HG02840 (cell line): ENCODE measurements around the gene SEC14L5.

ENCODE experiments used
- ATAC-seq: cut with Tn5 transposase; IDR thresholded peaks from one replicate; pipeline ENCODE4 v1.9.1; 2021; ENCODE audit warnings: mild to moderate bottlenecking, moderate library complexity, moderate number of reproducible peaks; ENCODE audit not compliant: unreplicated experiment, low FRiP score

SEC14L5 gene

DNA sequence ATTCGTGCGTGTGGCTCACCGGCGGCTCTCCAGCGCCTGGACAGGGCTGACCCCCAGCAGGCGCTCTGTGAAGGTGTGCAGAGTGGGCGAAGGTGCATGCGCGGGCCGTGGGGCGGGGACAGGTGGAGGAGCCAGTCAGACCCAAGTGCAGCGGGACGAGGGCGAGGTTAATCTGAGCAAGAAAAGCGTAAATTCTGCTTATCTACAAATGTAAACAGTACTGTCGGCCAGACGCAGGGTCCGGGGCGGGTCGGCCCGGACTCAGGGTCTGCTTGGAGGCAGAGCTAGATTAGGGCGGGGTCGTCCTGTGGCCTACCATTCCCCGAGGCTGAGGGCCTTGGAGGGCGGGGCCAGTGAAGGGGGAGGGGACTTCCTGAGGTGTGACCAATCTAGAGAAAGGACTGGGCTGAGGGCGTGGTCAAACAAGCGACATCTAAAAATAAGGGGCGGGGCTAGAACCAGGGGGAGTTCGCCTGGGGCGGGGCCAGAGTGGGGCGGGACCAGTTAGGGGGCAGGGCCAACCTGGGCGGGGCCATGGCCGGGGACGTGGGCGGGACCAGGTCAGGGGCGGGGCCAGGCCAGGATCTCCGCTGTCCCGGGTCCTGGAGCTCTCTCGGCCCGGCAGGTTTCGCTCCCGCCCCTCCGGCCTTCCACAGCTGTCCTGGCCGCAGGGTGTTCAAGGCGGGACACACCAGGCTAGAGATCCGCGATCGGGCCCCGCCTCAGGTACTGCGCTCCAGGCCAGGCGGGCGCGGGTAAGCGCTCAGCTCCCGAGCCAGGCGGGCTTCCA lies at the start of gene SEC14L5:
Gene SEC14L5, plus strand, starts transcription at position 611 of the 790 bp plus-strand sequence. CDS start 994 bp downstream, outside the sequence.
- ATAC-seq: peak; percentile 43

DNA sequence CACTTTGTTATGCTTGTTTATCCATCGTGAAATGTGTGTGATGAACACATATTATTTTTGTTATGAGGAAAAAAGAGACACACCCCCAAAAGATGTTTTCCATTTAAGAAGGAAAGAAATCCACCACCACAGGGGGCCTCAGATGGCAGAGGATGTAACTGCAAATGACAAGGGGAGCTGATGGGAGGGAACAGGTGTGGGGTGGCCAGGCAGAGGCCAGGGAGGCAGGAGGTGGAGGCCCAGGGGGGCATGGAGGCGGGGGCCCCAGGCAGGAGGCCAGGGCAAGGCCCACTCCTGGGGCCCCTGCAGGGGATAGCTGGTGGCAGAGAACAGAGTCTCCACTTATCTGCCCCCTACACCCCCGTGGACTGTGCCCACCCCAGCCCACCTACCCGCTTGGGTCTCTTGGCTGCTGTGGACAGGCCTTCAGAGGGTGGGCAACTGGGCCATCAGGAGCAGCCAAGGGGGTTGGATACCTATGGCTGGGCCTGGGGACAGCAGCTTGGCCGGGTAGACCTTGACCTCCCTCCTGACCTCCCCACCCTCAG lies 49.2 kb upstream of the SEC14L5 start:
- ATAC-seq: no peak

DNA sequence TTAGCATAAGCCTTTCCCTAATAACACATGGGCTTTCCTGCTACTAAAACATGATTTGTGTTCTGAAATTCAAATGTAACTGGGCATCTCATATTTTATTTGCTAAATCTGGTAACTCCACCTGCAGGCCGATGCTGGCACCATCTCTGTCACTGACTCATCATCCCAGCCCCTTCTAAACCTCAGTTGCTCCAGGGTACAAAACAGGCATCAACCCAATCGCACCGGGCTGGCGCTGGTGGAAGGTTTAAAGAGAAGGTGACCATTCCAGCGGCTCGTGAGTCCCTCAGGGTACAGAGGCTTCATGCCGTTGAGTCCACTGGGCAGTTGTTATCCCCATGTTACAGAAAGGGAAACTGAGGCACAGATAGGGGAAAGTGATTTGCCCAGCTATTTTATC lies 48.3 kb upstream of the SEC14L5 start:
- no peak for ATAC-seq

DNA sequence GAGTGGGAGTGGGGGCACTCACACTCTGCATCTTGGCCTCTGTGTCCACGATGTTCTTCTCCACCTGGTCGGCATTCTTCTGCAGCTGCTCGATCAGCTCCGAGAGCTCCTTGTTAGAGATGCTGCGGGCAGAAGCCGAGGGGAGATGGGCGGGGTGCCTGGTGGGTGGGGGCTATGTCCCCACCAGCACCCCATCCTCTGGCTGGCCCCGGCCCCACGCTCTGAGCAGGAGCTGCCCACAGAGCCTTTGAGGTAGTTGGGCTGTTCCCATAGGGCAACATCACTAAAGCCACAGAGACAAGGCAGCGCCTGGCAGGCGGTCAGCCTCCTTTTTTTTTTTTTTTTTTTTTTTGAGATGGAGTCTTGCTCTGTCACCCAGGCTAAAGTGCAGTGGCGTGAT lies 47.3 kb upstream of the SEC14L5 start:
- ATAC-seq: no peak

DNA sequence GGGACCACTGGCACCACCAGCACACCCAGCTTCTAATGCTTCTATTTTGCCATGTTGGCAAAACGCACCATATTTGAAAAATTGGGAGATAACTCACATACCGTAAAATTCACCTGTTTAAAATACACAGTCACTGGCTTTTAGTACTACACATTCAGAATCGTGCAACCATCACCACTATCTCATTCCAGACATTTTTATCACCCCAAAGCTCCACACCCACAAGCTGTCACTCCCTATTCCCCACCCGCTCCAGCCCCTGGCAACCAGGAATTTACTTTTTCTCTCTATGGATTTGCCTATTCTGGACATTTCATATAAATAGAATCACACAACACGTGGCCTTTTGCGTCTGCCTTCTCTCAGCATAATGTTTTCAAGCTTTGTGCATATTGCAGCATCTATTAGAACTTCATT lies 46.2 kb upstream of the SEC14L5 start:
- ATAC-seq: no peak

DNA sequence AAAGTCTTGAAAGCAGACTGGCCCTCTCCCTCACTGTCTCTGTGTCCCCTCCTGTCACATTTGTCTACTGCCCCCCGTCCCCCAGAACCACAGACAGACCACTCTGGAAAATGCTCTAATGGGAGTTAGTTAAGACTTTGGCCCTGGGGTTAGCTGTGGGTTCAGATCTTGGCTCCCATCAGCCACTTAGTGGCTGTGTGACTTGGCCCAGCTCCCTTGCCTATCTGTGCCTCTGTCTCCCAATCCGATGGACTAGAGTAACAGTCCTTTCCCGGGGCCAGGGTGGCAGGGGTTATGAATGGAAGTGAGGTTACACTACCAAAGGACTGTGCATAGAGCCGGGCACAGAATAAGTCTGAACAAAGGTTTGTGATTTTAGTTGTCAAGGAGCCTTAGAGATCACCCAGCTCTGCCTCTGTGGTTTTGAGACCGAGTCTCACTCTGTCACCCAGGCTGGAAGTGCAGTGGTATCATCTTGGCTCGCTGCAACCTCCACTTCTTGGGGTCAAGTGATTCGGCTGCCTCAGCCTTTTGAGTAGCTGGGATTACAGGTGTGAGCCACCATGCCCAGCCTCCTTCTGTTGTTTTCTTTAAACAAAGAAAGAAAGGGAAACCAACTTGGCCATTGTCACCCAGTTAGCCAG lies 44.9 kb upstream of the SEC14L5 start:
- ATAC-seq: no peak

DNA sequence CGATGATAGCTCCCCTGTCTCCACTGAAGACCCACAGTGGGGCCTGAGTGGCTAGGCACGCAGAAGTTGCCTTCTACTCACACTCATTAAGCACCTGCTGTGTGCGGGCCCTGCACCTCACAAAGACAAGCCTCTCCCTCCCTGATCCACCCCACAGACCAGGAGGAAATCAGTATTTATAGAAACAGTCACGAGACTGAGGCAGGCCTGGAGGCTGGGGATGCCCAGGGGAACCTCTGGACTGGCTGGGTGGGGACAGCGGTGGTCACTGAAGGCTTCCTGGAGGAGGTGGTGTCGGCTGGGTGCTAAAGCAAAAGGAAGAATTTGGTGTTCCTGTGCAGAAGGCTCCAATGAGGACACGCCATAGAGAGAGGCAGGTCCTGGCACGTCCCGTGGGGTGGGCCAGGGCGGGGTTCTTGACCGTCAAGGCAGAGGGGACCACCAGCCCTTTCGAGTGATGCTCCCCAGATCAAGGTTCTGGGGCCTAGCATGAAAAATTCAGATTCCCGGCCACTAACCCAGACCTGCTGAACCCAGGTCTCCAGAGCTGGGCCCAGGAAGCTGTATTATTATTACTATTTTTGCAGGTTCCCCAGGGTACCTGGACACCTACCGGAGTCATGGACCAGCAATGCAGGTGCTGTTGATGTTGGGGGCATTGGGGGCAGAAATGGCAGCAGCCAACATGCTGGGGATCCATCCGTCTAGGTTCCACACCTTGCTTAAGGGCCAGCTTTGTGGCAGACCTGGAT lies 44.2 kb upstream of the SEC14L5 start:
- no peak for ATAC-seq

DNA sequence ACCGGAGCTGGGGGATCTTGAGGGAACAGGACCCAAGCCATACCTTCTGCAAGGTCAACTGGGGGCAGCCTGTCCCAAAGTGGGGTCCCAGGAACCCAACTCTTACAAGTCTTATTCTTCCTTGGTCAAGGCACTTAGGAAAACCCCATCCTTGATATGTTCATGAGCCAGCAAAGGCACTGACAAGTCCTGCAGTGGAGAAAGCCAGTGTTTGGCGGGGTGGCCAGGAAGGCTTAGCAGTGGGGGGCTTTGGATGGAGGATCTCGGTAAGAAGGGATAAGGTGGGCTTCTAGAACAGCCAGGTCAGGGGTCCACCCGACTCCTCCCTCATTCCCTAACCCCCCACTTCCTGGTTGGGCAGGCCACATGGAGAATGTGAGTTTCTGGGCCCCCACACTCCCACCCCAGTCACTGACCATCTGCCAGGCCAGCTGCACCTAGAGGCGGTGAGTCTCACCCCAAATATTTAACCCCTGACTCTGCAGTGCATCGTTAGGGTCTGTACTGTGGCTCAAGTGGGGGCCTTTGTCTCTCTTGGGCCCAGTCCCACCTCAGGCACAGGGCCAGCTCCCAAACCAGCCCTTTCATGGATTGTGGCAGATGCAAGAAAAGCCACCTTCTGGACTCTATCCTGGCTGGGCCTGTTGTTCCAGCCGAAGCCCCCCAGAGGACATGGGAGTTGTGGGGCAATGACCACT lies 43.5 kb upstream of the SEC14L5 start:
- no peak for ATAC-seq

DNA sequence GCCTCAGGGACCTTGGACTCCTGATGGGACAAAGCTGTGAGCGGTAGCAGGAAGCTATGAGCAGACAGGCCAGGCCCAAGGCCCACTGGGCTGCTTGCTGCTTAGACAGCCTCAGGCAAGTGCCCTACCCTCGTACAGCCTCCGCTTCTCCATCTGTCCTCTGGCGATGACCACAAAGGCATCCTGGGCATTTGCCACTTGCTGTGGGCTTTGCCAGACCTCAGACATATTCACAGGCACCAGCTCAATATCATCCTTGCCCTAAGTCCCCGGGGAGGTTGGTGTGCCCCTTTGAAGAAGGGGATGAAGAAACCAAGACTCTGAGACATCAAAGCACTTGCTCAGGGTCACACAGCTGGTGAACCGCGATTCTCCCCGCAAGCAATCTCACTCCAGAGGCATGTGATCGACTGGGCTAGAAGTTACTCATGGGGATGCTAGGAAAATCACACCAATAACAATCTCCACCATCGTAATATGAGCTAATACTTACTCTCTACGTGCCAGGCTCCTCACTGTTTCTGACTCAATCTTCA lies 42.8 kb upstream of the SEC14L5 start:
- no peak for ATAC-seq

DNA sequence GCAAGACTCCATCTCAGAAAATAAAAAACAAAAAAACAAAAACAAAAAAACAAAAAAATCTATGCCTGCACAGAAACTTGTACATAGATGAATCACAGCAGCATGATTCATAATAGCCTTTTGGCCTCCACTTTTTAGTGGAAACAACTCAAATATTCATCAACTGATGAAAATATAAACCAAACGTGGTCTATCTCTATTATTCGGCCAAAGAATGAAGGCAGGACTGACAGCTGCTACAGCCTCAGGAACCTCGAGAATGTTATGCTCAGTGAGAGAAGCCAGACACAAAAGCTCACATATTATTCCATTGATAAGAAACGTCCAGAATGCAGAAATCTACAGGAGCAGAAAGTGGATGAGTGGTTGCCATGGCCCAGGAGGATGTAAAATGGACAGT lies 41.0 kb upstream of the SEC14L5 start:
- ATAC-seq: no peak

DNA sequence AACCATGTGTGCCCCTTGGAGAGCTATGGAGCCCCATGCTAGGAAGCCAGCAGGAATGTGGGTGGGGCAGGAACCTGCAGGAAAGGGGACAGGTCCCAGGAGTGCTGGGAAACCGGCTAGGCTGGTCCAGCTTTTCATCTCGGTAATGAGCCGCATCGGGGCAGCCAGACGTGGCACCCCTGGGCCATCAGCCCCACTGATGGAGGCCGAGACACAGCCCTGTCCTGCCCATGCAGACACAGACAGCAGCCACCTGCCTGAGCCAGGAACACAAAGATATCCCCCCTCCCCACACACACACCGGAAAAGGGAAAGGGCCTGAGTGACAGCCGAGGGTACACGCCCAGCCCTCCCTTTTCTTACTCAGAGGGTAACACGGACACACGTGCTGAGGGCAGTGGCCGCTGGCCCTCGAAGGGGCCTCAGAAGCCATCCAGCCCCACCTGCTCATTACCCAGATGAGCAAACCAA lies 39.3 kb upstream of the SEC14L5 start:
- ATAC-seq: no peak

DNA sequence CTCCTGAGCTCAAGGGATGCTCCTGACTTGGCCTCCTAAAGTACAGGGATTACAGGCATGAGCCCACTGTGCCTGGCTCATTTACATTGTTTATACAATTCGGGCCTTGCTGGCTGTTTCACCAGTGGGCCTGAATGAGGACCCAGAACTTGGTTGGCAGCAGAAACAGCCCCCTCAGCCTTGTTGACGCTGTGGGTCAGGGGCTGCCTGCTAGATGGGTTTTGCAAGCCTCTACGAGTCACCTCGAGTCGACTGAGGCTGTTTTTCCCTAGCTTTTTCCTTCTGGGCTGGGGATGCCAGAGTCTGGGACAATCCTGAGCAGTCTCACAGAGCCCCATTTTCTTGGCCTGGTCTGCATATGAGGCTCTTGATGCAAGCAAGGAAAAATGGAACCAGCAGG lies 37.3 kb upstream of the SEC14L5 start:
- ATAC-seq: no peak

DNA sequence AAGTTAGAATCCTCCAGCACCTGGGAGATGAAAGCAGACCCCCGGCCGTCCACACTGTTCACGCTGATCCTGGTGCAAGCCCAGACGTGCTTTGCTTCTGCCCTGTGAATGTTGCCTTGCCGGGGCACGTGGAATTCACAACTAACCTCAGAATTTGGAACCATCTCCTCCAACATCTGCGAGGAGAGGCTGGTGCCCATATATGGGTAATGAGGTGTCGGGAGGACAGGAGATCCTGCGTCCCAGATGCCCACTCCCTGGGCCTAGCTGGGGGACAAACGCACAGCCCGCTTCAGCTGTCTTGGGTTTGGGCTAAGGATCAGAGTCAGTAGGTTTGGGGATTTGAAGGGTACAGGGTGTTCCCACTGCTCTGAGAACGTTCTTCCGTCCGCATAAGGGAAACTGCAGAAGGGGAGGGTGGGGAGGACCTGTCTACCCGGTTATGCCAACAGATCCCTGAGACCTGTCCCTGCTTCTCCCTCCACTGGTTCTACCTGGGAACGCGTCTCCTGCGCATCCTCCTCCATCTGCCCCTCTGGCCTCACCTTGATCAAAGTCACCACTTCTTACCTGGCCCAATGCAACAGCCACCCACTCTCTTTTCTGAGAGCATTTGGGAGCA lies 35.3 kb upstream of the SEC14L5 start:
- ATAC-seq: no peak

DNA sequence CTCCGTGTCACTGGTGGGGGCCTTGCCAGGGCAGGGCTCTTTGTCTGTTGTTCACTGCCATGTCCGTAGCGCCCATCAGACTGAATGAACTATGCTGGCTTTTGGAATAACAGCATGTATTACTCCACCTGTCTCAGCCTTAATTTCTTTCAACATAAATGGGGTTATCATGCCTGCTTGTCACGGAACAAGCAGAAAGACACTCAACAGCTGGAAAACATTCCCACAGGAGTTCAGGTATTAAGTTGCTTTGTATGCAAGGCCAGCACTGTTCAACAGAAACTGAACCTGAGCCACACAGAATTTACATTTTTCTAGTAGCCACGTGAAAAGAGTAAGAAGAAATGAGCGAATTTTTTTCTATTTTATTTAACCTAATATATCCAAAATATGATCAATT lies 34.3 kb upstream of the SEC14L5 start:
- ATAC-seq: no peak

DNA sequence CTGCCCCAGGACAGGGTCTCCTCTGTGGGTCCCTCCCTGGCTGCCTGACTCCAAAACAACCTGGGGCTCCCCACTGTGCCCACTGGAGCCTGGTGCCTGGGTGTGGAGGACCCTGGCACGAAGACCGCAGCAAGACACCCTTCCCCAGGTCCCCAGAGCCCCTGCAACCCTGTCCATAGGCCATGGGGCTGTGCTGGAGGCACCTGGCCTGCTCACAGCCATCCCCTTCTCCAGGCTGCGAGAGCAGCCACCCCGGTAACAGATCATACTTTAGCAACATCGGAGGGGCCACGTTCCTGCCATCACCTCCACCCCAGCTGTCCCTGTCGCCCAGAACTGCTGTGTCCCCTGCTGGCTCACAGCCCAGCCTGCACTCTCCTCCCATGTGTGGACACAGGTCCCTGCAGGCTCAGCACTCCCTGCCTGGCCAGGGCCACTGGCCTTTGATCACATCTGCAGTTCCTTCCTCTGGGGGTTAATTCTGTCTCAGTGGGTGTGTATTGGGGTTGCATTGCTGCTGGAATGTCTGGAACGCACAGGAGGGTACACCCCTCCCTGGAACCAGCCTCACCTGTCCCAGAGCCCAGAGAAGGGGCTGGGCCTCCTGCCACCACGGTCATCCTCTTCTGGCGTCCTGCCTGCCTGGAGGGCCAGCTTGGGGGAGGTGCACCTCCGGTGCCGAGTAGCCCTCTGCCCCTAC lies 33.4 kb upstream of the SEC14L5 start:
- no peak for ATAC-seq

DNA sequence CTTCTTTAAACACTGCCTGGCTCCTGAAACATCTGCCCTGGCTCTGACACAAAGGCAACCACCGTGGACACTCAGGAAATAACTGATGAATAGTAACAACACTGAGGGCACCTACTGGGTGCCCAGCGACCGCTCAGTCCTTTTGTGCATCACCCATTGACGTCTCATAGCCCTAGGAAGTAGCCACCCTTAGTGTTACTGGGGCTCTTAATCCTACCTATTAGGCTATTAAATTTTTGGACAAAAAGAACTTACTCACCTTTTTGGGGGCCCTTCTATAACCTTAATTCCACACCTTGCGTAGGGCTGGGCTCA lies 32.9 kb upstream of the SEC14L5 start:
- no peak for ATAC-seq

DNA sequence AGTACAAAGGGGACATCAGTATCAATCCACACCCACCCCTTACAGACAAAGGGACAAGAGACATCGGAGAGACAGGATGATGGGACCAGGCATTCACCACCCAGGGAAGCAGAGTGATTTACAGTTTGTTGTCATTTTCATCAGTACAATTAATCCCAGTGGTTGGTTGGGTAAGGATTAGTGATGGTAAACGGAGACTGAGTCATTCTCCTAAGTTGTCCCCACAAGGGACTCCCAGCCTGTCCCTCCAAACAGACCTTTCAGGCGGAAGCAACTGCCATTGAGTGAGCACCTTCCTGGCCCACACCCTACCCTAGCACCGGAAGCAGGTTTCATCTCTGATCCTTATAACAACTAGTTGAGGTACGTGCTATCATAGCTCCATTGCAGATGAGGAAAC lies 32.3 kb upstream of the SEC14L5 start:
- no peak for ATAC-seq

DNA sequence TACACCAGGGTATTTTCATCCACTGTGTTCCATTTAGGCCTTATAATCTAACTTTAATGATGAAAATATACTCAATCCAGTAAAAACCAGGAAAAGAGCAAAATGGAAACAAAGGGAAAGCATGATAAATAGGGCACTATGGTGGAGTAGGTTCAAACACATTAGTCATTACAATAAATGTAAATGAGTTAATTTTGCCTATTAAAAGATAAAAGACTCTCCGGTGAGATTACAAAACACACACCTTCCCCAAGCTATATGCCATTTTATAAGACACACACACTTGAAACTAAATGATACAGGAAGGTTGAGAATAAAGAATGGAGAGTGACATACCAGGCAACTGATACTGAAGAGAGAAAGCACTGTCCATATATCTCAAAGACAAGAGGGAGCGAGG lies 31.2 kb upstream of the SEC14L5 start:
- ATAC-seq: no peak

DNA sequence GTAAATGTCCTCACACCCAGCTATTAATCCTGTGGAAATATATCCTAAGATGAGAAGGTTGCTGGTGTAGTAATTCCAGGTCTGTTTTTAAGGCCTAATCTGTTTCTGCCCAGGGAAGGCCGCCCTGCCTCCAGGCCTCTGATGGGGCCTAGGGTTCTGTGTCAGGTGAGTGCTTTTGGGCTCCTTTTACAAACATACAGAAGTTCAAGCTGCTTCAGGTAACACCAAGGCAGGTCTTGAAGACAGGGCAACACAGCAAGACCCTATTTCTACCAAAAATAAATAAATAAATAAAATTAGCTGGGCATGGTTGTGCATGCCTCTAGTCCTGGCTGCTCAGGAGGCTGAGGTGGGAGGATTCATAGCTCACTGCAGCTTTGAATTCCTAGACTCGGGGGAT lies 30.5 kb upstream of the SEC14L5 start:
- no peak for ATAC-seq
